Activated CD8-positive, alpha-beta T cell treated with anti-CD3 and anti-CD28 coated beads for 36 hours (primary cell): ENCODE data around the gene SLC30A2. TPM values are rescaled to one million over a fixed set of nuclear protein-coding genes. Genes with fewer than 3 reads are reported as not detected.

Experiments
- ATAC-seq: fragments of 200-7000 bp; cut with Tn5 transposase; one replicate; pipeline ENCODE4 v1.10.0; 2021; ENCODE audit warnings: mild to moderate bottlenecking, moderate library complexity
- CTCF ChIA-PET: fragments of 350-600 bp; sonication (Branson Sonifier 250); formaldehyde crosslinking; loops from one replicate; lab custom pipeline; 2021; ENCODE audit warnings: antibody characterized with exemption; lab: Charles Lee
- POLR2A ChIA-PET: fragments of 350-600 bp; sonication (Branson Sonifier 250); formaldehyde crosslinking; loops from one replicate; lab custom pipeline; 2021; ENCODE audit warnings: antibody characterized with exemption; lab: Charles Lee
- DNase-seq: peaks from one replicate; pipeline ENCODE4 v3.0.0-alpha.2; 2020
- H3K27ac Mint-ChIP-seq: one replicate; pipeline ENCODE4 v1.8.0; 2021; ENCODE audit warnings: mild to moderate bottlenecking, mixed read lengths
- H3K27me3 Mint-ChIP-seq: one replicate; pipeline ENCODE4 v1.8.0; 2021; ENCODE audit warnings: mixed read lengths
- H3K36me3 Mint-ChIP-seq: one replicate; pipeline ENCODE4 v1.8.0; 2021; ENCODE audit warnings: low read depth, mixed read lengths
- H3K4me1 Mint-ChIP-seq: one replicate; pipeline ENCODE4 v1.8.0; 2021; ENCODE audit warnings: low read depth, mixed read lengths
- H3K4me3 Mint-ChIP-seq: one replicate; pipeline ENCODE4 v1.8.0; 2021; ENCODE audit warnings: mild to moderate bottlenecking, moderate library complexity, mixed read lengths
- H3K9me3 Mint-ChIP-seq: one replicate; pipeline ENCODE4 v1.8.0; 2021; ENCODE audit warnings: mixed read lengths
- CTCF ChIP-seq: fragments of 200-600 bp; IDR thresholded peaks from one replicate; pipeline ENCODE4 v1.8.0; 2022; ENCODE audit warnings: antibody characterized with exemption, mild to moderate bottlenecking
- intact Hi-C: fragments of 100-400 bp; cut with micrococcal nuclease; formaldehyde crosslinking; loops from one replicate; pipeline ENCODE4 v1.10.0; 2022
- total RNA-seq, 2 experiments: library from RNA; stranded (reverse); gene quantifications; one replicate each; pipeline ENCODE4 v1.2.3, GENCODE V29; 2021

Gene SLC30A2
- total RNA-seq, 2 experiments from 2014 or later: not detected

GRCh38 chr1:26078286-26079177, 32.6 kb upstream of the SLC30A2 start:
- H3K4me3 Mint-ChIP-seq: no peak overlapping the region
- H3K4me1 Mint-ChIP-seq: no peaks in the 10 kb centered on the region
- CTCF ChIA-PET: interaction anchor here (0.6 kb wide), 1 partner anchor 115 kb away, joined by 3 read pairs; no protein-coding TSS in a partner anchor
- H3K27me3 Mint-ChIP-seq: peaks cover 12% of the 10 kb centered on the region
- POLR2A ChIA-PET: no interaction called here
- H3K36me3 Mint-ChIP-seq: no peaks in the 10 kb centered on the region
- H3K27ac Mint-ChIP-seq: no peak overlapping the region
- TF ChIP-seq CTCF: no peak
- no peak for DNase-seq
- H3K9me3 Mint-ChIP-seq: no peaks in the 10 kb centered on the region
- intact Hi-C loops: no loop called here
- ATAC-seq: no peak

GRCh38 chr1:26077524-26077923, 31.6 kb upstream of the SLC30A2 start:
- Mint-ChIP-seq H3K36me3 (no peaks in the 10 kb centered on the region), H3K4me1 (no peaks in the 10 kb centered on the region), H3K9me3 (no peaks in the 10 kb centered on the region), H3K4me3 (no peak overlapping the region), H3K27ac (no peak overlapping the region), H3K27me3 (peaks cover 15% of the 10 kb centered on the region)
- intact Hi-C loops: no loop called here
- ChIA-PET POLR2A (no interaction called here), CTCF (no interaction called here)
- DNase-seq: no peak
- ATAC-seq: no peak
- no peak for TF ChIP-seq CTCF

DNA sequence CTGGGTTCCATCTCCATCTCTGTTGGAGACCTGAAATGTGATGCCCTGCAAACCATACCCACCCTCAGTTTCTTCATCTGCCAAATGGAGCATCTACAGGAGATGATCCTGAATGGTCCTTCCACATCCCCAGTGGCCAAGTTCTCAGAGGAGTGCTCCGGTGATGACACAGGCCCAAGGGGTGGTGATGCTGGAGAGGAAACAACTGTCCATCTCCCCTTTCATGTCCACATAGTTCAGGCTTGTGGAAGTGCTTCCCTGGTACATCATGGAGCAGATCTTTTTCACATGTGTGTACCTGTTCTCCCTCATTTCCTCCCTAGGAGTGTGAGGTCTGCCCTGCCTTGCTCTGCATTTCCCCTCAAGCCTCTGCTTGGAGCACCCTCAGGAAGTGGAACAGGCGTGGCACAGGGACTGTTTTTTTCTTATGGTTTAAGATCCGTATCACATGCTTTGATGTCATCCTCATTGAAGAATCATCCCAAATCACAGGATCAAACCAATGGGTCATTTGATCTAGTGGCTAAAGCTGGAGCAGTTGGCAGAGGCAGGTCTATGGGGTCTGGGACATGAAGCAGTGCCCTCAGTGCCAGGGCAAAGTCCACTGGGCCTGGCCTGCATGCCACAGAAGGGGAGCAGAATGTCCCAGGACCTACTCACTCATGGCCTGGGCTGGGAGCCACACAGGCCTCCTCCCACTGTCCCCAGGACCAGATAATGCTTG, 29.7 kb upstream of the SLC30A2 start:
- no peaks in the 10 kb centered on the region for H3K36me3 Mint-ChIP-seq
- TF ChIP-seq CTCF: no peak
- peaks cover 19% of the 10 kb centered on the region for H3K27me3 Mint-ChIP-seq
- H3K4me3 Mint-ChIP-seq: no peak overlapping the region
- no peaks in the 10 kb centered on the region for H3K9me3 Mint-ChIP-seq
- ATAC-seq (no peak), DNase-seq (no peak)
- no peak overlapping the region for H3K27ac Mint-ChIP-seq
- no peaks in the 10 kb centered on the region for H3K4me1 Mint-ChIP-seq
- ChIA-PET CTCF (interaction anchor here (1.0 kb wide), 1 partner anchor 11 kb away, joined by 4 read pairs; no protein-coding TSS in a partner anchor), POLR2A (no interaction called here)
- intact Hi-C loops: no loop called here

DNA sequence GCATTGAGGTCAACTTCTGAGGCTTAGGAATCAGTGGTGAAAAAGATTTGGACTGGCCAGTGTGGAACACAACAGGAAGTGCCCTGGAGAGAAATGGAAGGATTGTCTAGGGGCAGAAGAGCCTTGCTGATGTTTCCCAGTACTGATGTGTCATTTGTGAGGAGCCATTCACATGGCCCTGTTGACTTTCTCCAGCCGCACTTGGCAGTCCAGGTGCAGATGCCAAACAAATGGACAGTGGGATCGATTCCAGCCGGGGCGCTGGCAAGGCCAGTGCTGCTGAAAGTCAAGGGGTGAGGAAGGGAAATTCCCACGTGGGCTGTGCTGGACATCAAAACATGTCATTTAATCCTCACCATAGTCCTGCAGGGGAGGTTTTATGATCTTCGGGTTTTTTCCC, 26.4 kb upstream of the SLC30A2 start:
- H3K9me3 Mint-ChIP-seq: no peaks in the 10 kb centered on the region
- H3K27me3 Mint-ChIP-seq: peaks cover 16% of the 10 kb centered on the region
- no peak for TF ChIP-seq CTCF
- intact Hi-C loops: no loop called here
- CTCF ChIA-PET: no interaction called here
- no peaks in the 10 kb centered on the region for H3K36me3 Mint-ChIP-seq
- no peak overlapping the region for H3K27ac Mint-ChIP-seq
- H3K4me1 Mint-ChIP-seq: no peaks in the 10 kb centered on the region
- DNase-seq (no peak), ATAC-seq (no peak)
- no peak overlapping the region for H3K4me3 Mint-ChIP-seq
- POLR2A ChIA-PET: interaction anchor here (0.8 kb wide), 1 partner anchor 197 kb away, joined by 3 read pairs; no protein-coding TSS in a partner anchor
